Measurements from ENCODE around the gene MUC21. TPM values are rescaled to one million over a fixed set of nuclear protein-coding genes. Genes with fewer than 3 reads are reported as not detected.
"Not testable (repeated sequence)": the region's sequence is repeated elsewhere in the genome, so short reads cannot be mapped to it uniquely, and the experiment has no call there.

MUC21 gene
- total RNA-seq, 2 donors from 2014 or later = not detected

GRCh38 chr6:31009731-31010130 lies 26.2 kb downstream of the MUC21 start:
- Mint-ChIP-seq H3K27me3 (peaks cover 29% of the 10 kb centered on the region), H3K4me1 (peaks cover 7% of the 10 kb centered on the region), H3K27ac (no peak overlapping the region), H3K4me3 (no peak overlapping the region), H3K36me3 (ENCODE audit: low read depth) (no peaks in the 10 kb centered on the region), H3K9me3 (no peaks in the 10 kb centered on the region)
- ATAC-seq (replicated peaks) = no peak

- ATAC-seq (replicated peaks) = peak; percentile 82
- Mint-ChIP-seq H3K4me3 (no peak within 1 kb of the TSS), H3K9me3 (no peaks in the 10 kb centered on the region), H3K27me3 (peaks cover 29% of the 10 kb centered on the region), H3K27ac (no peak within 1 kb of the TSS), H3K36me3 (ENCODE audit: low read depth) (no peaks in the 10 kb centered on the region), H3K4me1 (peaks cover 4% of the 10 kb centered on the region)
These were observed 27.0 kb downstream of the MUC21 start, which contains the start of gene MUC22 for GRCh38 chr6:31010393-31011060. Gene MUC22 (plus strand): TSS chr6:31010474. CDS start chr6:31010707, 233 bp downstream.

- peaks cover 4% of the 10 kb centered on the region for H3K4me1 Mint-ChIP-seq
- no peak overlapping the region for H3K27ac Mint-ChIP-seq
- H3K27me3 Mint-ChIP-seq = peaks cover 31% of the 10 kb centered on the region
- ATAC-seq (replicated peaks) = no peak
- no peaks in the 10 kb centered on the region for H3K36me3 Mint-ChIP-seq (ENCODE audit: low read depth)
- no peaks in the 10 kb centered on the region for H3K9me3 Mint-ChIP-seq
- H3K4me3 Mint-ChIP-seq = no peak overlapping the region
These were observed 27.6 kb downstream of the MUC21 start for GRCh38 chr6:31011153-31011552.

- ATAC-seq (replicated peaks) = no peak
- H3K4me3 Mint-ChIP-seq = no peak overlapping the region
These were observed 33.3 kb downstream of the MUC21 start for GRCh38 chr6:31016659-31017299.

GRCh38 chr6:31017436-31017835 lies 33.9 kb downstream of the MUC21 start:
- H3K27ac Mint-ChIP-seq; H3K4me3 Mint-ChIP-seq; H3K4me1 Mint-ChIP-seq; H3K9me3 Mint-ChIP-seq; H3K36me3 Mint-ChIP-seq (ENCODE audit: low read depth); ATAC-seq (replicated peaks): not testable (repeated sequence)
- peaks cover 26% of the 10 kb centered on the region for H3K27me3 Mint-ChIP-seq

More at GRCh38 chr6:31016659-31017299, 33.3 kb downstream of the MUC21 start:
- no peak overlapping the region for H3K27ac Mint-ChIP-seq
- no peaks in the 10 kb centered on the region for H3K36me3 Mint-ChIP-seq (ENCODE audit: low read depth)
- no peaks in the 10 kb centered on the region for H3K9me3 Mint-ChIP-seq
- peaks cover 30% of the 10 kb centered on the region for H3K27me3 Mint-ChIP-seq
- H3K4me1 Mint-ChIP-seq = no peaks in the 10 kb centered on the region

- no peak overlapping the region for H3K27ac Mint-ChIP-seq
- no peaks in the 10 kb centered on the region for H3K36me3 Mint-ChIP-seq (ENCODE audit: low read depth)
- no peak overlapping the region for H3K4me3 Mint-ChIP-seq
- no peaks in the 10 kb centered on the region for H3K4me1 Mint-ChIP-seq
- peaks cover 20% of the 10 kb centered on the region for H3K27me3 Mint-ChIP-seq
- ATAC-seq (replicated peaks) = no peak
- H3K9me3 Mint-ChIP-seq = no peaks in the 10 kb centered on the region
These were observed 36.5 kb downstream of the MUC21 start for GRCh38 chr6:31020057-31020456.

GRCh38 chr6:31020631-31021255 lies 37.2 kb downstream of the MUC21 start:
- H3K27ac Mint-ChIP-seq; H3K9me3 Mint-ChIP-seq; H3K4me1 Mint-ChIP-seq; H3K36me3 Mint-ChIP-seq (ENCODE audit: low read depth); ATAC-seq (replicated peaks); H3K4me3 Mint-ChIP-seq: not testable (repeated sequence)
- peaks cover 20% of the 10 kb centered on the region for H3K27me3 Mint-ChIP-seq

GRCh38 chr6:31021705-31022531 lies 38.4 kb downstream of the MUC21 start:
- ATAC-seq (replicated peaks) = not testable (repeated sequence)

GRCh38 chr6:31025595-31025994 lies 42.1 kb downstream of the MUC21 start:
- Mint-ChIP-seq H3K9me3 (no peaks in the 10 kb centered on the region), H3K36me3 (ENCODE audit: low read depth) (no peaks in the 10 kb centered on the region), H3K4me3 (no peak overlapping the region), H3K27me3 (peaks cover 12% of the 10 kb centered on the region), H3K4me1 (no peaks in the 10 kb centered on the region), H3K27ac (no peak overlapping the region)
- ATAC-seq (replicated peaks) = no peak

More at GRCh38 chr6:31021705-31022531, 38.4 kb downstream of the MUC21 start:
- not testable (repeated sequence) for H3K4me1 Mint-ChIP-seq; H3K4me3 Mint-ChIP-seq; H3K27ac Mint-ChIP-seq; H3K9me3 Mint-ChIP-seq; H3K36me3 Mint-ChIP-seq (ENCODE audit: low read depth)
- peaks cover 25% of the 10 kb centered on the region for H3K27me3 Mint-ChIP-seq

- H3K4me1 Mint-ChIP-seq = no peaks in the 10 kb centered on the region
- peaks cover 16% of the 10 kb centered on the region for H3K27me3 Mint-ChIP-seq
- no peaks in the 10 kb centered on the region for H3K9me3 Mint-ChIP-seq
These were observed 47.6 kb downstream of the MUC21 start for GRCh38 chr6:31031095-31031494.

GRCh38 chr6:31033075-31033474 lies 49.6 kb downstream of the MUC21 start:
- H3K4me3 Mint-ChIP-seq = no peak overlapping the region
- no peaks in the 10 kb centered on the region for H3K9me3 Mint-ChIP-seq
- peaks cover 18% of the 10 kb centered on the region for H3K27me3 Mint-ChIP-seq
- no peaks in the 10 kb centered on the region for H3K4me1 Mint-ChIP-seq
- no peak for ATAC-seq (replicated peaks)
- H3K27ac Mint-ChIP-seq = no peak overlapping the region
- no peaks in the 10 kb centered on the region for H3K36me3 Mint-ChIP-seq (ENCODE audit: low read depth)

More at GRCh38 chr6:31031095-31031494, 47.6 kb downstream of the MUC21 start:
- H3K27ac Mint-ChIP-seq = no peak overlapping the region
- ATAC-seq (replicated peaks) = peak; percentile 83
- H3K36me3 Mint-ChIP-seq (ENCODE audit: low read depth) = no peaks in the 10 kb centered on the region
- H3K4me3 Mint-ChIP-seq = no peak overlapping the region

- Mint-ChIP-seq H3K4me1 (no peaks in the 10 kb centered on the region), H3K4me3 (no peak overlapping the region), H3K9me3 (no peaks in the 10 kb centered on the region), H3K27ac (no peak overlapping the region), H3K27me3 (peaks cover 20% of the 10 kb centered on the region), H3K36me3 (ENCODE audit: low read depth) (no peaks in the 10 kb centered on the region)
- ATAC-seq (replicated peaks) = no peak
These were observed 52.5 kb downstream of the MUC21 start for GRCh38 chr6:31035862-31036497.

- Mint-ChIP-seq H3K4me3 (no peak overlapping the region), H3K9me3 (no peaks in the 10 kb centered on the region), H3K27ac (no peak overlapping the region), H3K36me3 (ENCODE audit: low read depth) (no peaks in the 10 kb centered on the region), H3K27me3 (peaks cover 20% of the 10 kb centered on the region), H3K4me1 (no peaks in the 10 kb centered on the region)
- ATAC-seq (replicated peaks) = no peak
These were observed 53.7 kb downstream of the MUC21 start for GRCh38 chr6:31037169-31037568.

- Mint-ChIP-seq H3K4me3 (no peak overlapping the region), H3K36me3 (ENCODE audit: low read depth) (no peaks in the 10 kb centered on the region), H3K27ac (no peak overlapping the region), H3K4me1 (no peaks in the 10 kb centered on the region), H3K9me3 (no peaks in the 10 kb centered on the region), H3K27me3 (peaks cover 17% of the 10 kb centered on the region)
- no peak for ATAC-seq (replicated peaks)
These were observed 54.2 kb downstream of the MUC21 start for GRCh38 chr6:31037682-31038081.
